Central memory CD8-positive, alpha-beta T cell (primary cell): ENCODE data around the gene NPM3.
"Not testable (repeated sequence)": the region's sequence is repeated elsewhere in the genome, so short reads cannot be mapped to it uniquely, and the experiment has no call there.

Source experiments
- ATAC-seq: fragments of 150-1000 bp; cut with Tn5 transposase; replicated peaks from 2 replicates; pipeline ENCODE4 v1.10.0; 2022; ENCODE audit warnings: mild to moderate bottlenecking, moderate FRiP score, moderate number of reproducible peaks; ENCODE audit not compliant: poor library complexity, severe bottlenecking; ENCODE audit errors: extremely low read depth
- DNase-seq, 2 donors: peaks; one replicate each; pipeline ENCODE4 v3.0.0; 2021; ENCODE audit warnings: low spot score in 2 of 2
- H3K27ac Mint-ChIP-seq: one replicate; pipeline ENCODE4 v1.8.0; 2022; ENCODE audit warnings: low read depth, mild to moderate bottlenecking, moderate library complexity, mixed read lengths
- H3K27me3 Mint-ChIP-seq: one replicate; pipeline ENCODE4 v1.8.0; 2022; ENCODE audit warnings: mixed read lengths
- H3K36me3 Mint-ChIP-seq: one replicate; pipeline ENCODE4 v1.8.0; 2022; ENCODE audit warnings: mild to moderate bottlenecking, moderate library complexity, mixed read lengths; ENCODE audit not compliant: insufficient read depth
- H3K4me1 Mint-ChIP-seq: one replicate; pipeline ENCODE4 v1.8.0; 2022; ENCODE audit warnings: mixed read lengths
- H3K4me3 Mint-ChIP-seq: one replicate; pipeline ENCODE4 v1.8.0; 2022; ENCODE audit warnings: mild to moderate bottlenecking, moderate library complexity, mixed read lengths
- H3K9me3 Mint-ChIP-seq: one replicate; pipeline ENCODE4 v1.8.0; 2022; ENCODE audit warnings: mixed read lengths

The NPM3 gene

DNA sequence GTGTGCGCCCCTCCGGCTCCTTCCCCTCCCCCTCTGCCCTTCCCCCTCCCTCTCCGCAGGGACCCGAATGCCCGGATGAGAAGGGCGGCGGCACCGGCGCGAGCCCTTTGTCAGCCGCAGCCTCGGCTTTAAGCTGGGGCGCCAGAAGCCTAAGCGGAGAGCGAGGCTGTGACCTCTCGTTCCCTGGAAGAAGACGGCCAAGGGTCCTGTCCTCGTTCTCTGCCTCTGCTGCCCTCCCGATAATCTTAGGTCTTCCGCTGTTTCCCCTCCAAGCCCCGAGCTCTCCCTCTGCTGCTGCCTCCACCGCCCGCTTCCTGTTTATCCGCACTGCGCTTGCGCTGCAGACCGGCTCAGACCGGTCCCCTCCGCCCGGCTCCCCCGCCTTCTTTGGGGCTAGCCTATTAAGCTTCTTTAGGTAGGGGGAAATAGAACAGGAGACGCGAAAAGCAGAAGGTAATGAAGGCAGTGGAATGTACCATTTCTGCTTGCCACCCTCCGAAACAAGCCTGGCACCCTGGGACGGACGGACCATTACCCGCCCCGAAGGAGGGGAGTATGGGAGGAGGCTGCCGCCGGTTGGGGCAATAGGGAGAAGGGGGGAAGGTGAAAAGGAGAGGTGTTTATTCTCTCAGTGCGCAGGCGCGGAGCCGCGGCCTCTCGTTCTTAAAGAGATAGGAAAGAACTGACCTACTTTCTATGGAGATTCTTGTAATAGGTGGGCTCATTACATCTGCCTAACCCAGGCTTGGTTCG, 35.0 kb upstream of the NPM3 start, which contains the start of gene OGA:
OGA (minus strand) TSS at position 326 of the 753 bp plus-strand sequence. CDS start 422 bp downstream, outside the sequence.
- peak within 1 kb of the TSS; percentile 98 for H3K27ac Mint-ChIP-seq
- H3K4me3 Mint-ChIP-seq = peak within 1 kb of the TSS; percentile 94
- DNase-seq (peak; percentile 88 to 98), ATAC-seq (peak; percentile 97)
- H3K36me3 Mint-ChIP-seq = peaks cover 23% of the 10 kb centered on the region
- no peaks in the 10 kb centered on the region for H3K9me3 Mint-ChIP-seq
- no peaks in the 10 kb centered on the region for H3K27me3 Mint-ChIP-seq
- peaks cover 43% of the 10 kb centered on the region for H3K4me1 Mint-ChIP-seq

DNA sequence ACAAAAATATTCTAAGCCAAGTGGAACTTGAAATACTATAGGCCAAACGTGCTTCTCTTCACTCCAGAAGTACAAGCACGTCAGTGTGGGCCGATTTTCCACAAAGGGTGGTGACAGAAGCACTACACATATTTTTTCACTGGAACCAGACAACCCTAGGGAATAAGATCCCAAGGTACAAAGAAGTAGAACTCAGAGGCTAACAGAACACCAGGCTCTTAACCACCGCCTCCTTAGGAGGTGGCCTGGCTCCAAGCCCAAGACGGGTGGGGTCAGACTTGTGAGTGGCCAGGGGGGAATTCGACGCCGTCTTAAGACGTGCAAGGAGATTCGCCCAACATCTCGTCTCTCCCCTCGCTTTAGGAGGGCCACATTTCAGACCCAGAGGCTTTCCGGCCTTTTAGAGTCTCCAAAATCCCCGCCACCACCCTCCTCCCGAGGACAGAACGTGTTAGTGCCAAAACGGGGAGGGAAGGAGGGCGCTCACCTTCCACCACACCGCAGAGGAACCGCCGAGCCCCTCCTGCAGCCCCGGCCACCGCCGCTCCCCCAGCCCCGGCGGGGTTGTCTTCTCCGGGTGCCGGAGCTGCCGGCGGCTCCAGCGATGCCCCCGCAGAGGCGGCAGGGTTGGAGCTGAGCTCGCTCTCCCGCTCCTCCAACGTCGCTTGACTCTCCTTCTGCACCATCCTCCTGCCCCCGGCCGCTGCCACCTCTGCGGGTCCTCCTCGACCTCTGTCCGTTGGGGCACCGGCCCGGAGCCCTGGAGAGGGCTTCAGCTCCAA, 34.3 kb upstream of the NPM3 start:
- peak overlapping the region; percentile 94 for H3K4me3 Mint-ChIP-seq
- DNase-seq = peak in 1 of 2 donors; percentile 30
- no peaks in the 10 kb centered on the region for H3K9me3 Mint-ChIP-seq
- no peaks in the 10 kb centered on the region for H3K27me3 Mint-ChIP-seq
- H3K4me1 Mint-ChIP-seq = peaks cover 51% of the 10 kb centered on the region
- H3K36me3 Mint-ChIP-seq = peaks cover 28% of the 10 kb centered on the region
- peak; percentile 15 for ATAC-seq
- peak overlapping the region; percentile 98 for H3K27ac Mint-ChIP-seq

DNA sequence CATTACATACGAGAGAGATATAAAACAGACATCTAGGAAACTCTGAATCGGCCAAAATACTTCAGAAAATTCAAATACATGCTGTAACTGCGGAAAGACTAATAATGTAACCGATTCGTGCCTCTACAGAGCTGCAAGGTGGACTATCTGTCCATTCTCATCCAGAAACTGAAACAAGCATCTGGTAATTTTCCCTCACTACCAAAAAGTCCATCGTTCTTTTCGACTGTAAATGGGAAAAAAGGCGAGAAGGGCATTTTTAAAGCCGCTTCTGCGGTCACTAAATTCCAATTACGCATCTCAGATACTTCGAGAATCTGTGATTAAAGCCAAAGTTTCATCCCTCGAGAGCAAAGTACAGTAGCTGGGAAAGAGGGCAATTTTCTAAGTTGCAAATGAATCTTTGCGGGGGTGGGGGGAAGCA, 33.7 kb upstream of the NPM3 start:
- Mint-ChIP-seq H3K27ac (peak overlapping the region; percentile 98), H3K4me3 (peak overlapping the region; percentile 94), H3K27me3 (no peaks in the 10 kb centered on the region), H3K36me3 (peaks cover 32% of the 10 kb centered on the region), H3K4me1 (peaks cover 56% of the 10 kb centered on the region), H3K9me3 (no peaks in the 10 kb centered on the region)
- DNase-seq = no peak
- no peak for ATAC-seq

DNA sequence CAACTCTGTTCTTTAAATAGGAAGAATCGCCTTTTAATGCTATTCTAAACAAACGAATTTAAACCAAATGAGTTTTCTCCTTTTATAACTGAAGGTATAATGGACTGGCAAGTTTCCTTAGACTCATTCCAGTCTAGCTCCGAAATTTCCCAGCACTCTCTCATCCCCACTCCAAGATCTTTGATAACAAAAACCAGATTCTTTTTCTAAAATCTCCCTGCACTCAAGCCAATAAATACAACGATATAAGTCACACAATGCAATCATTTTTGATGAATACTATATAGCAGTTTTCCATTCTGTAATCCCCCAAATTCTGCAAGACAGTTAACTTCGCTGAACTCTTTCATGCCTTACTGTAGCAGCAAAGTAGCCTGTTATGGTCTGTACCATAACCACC, 33.1 kb upstream of the NPM3 start:
- Mint-ChIP-seq H3K4me1 (peaks cover 56% of the 10 kb centered on the region), H3K27ac (peak overlapping the region; percentile 98), H3K4me3 (peak overlapping the region; percentile 94), H3K36me3 (peaks cover 34% of the 10 kb centered on the region), H3K9me3 (no peaks in the 10 kb centered on the region), H3K27me3 (no peaks in the 10 kb centered on the region)
- DNase-seq (no peak), ATAC-seq (no peak)

DNA sequence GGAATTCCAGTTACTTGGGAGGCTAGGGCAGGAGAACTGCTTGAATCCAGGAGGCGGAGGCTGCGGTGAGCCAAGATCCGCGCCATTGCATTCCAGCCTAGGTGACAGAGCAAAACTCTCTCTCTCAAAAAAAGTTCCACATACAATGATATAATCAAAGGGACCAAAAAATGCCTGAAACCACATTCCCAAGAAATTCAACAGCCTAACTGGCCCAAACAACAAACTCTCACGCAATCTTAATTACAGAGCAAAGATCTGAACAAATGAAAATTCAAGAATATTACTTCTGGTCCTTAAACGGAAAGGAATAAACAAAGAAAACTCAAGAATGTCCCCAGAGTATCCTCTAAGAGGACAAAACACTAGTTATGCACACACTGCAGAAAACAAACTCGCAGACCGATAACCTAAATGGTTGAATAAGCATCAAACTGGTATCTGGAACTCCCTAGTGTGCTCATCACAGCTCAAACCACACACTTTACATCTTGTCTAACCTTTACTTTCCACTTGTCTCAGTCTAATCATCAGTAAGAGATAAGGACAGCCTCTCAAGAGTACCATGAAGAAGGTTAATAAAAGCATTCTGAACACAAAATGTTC, 31.3 kb upstream of the NPM3 start:
- peaks cover 47% of the 10 kb centered on the region for H3K36me3 Mint-ChIP-seq
- H3K27me3 Mint-ChIP-seq = no peaks in the 10 kb centered on the region
- ATAC-seq (no peak), DNase-seq (no peak)
- H3K27ac Mint-ChIP-seq = peak overlapping the region; percentile 98
- H3K9me3 Mint-ChIP-seq = no peaks in the 10 kb centered on the region
- peaks cover 56% of the 10 kb centered on the region for H3K4me1 Mint-ChIP-seq
- peak overlapping the region; percentile 94 for H3K4me3 Mint-ChIP-seq

DNA sequence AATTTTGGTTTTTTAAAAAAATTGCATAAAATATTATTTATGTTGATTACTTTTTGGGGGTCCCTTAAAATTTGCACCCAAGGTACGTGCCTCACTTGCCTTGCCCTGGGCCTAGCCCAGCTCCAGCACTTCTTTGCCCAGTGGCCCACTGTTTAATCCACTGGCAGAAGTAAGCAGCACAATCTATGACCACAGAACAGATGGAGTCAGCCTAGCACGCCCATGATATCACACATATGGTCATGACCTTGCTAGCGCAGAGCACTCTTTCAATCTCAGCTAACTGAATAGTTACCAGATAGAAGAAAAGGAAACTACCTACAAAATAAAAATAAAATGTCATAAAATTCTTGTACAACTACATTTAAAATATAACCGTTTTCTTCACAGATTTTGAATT, 29.4 kb upstream of the NPM3 start:
- H3K4me1 Mint-ChIP-seq = peaks cover 50% of the 10 kb centered on the region
- no peak overlapping the region for H3K4me3 Mint-ChIP-seq

DNA sequence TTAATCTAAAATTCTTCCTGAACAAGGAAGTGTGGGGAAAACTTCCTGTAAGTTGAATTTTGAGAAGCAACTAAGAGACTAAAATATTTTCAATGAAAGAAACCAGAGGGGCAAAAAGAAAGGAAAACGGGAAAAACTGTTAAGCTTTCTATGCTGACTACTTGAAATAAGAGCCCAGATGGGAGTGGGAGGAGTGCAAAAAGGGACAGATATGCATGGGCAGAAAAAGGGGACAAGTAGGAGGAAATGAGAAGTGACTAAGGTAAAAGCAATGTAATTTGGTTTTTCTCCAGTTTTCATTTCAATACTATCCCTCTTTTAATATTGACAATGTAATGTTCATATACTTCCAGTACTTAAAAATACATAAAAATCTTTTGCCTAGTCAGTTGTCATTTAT, 23.9 kb upstream of the NPM3 start:
- no peak overlapping the region for H3K4me3 Mint-ChIP-seq
- H3K9me3 Mint-ChIP-seq = no peaks in the 10 kb centered on the region
- H3K36me3 Mint-ChIP-seq = peaks cover 88% of the 10 kb centered on the region
- H3K4me1 Mint-ChIP-seq = peaks cover 17% of the 10 kb centered on the region
- H3K27ac Mint-ChIP-seq = peak overlapping the region; percentile 72
- no peaks in the 10 kb centered on the region for H3K27me3 Mint-ChIP-seq
- DNase-seq = no peak
- no peak for ATAC-seq

More for the DNA sequence above, 29.4 kb upstream of the NPM3 start:
- no peaks in the 10 kb centered on the region for H3K27me3 Mint-ChIP-seq
- ATAC-seq (no peak), DNase-seq (no peak)
- no peak overlapping the region for H3K27ac Mint-ChIP-seq
- H3K36me3 Mint-ChIP-seq = peaks cover 51% of the 10 kb centered on the region
- no peaks in the 10 kb centered on the region for H3K9me3 Mint-ChIP-seq

DNA sequence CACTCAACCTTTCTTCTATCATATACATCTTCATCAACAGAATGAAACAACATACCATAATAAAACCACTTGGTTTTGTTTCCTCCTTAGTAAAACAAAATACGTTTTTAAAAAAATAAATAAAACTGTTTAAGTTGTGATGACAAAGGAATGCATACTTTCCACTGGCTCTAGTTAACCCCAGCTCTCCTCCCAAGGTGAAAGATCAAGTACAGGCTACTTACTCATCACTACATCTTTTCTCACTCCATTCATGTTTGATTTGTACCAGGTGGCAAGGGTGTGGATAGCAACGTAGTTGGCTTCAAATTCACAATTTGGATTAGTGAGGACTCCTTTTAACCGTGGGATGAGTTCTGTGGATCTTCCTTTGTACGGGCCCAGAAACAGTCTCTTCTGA, 20.3 kb upstream of the NPM3 start:
- ATAC-seq (no peak), DNase-seq (no peak)
- H3K9me3 Mint-ChIP-seq = no peaks in the 10 kb centered on the region
- peaks cover 93% of the 10 kb centered on the region for H3K36me3 Mint-ChIP-seq
- H3K4me1 Mint-ChIP-seq = peaks cover 33% of the 10 kb centered on the region
- no peak overlapping the region for H3K27ac Mint-ChIP-seq
- H3K27me3 Mint-ChIP-seq = no peaks in the 10 kb centered on the region
- H3K4me3 Mint-ChIP-seq = no peak overlapping the region

DNA sequence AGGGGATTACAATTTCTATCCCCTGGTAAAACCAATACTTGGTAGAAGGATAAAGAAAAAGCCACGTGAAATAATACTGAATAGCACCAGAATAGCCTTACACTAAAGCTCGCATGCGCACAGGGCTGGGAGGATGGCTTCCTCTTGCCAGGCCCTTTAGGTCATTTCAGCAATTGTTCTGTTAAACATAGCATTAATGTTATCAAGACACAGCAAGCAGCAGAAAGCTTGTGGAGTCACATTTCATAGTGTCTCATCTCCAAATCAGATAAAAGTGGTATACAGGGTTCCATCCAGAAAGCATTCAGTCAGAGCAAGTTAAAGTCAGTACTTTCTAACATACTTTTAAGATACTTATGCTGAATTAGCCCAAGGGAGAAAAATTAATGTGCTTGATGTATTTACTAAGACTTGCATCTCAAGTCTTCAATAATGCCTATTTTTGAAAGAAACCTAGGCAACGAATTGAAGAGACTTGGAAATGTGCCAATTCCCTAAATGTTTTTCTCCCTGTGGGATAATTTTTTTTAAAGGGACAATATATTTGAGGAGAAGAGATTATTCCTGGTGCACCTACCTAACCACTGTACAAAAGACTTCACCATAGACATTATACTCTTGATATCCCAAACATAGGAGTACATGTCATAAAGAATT, 14.3 kb upstream of the NPM3 start:
- H3K27me3 Mint-ChIP-seq = no peaks in the 10 kb centered on the region
- H3K4me1 Mint-ChIP-seq = peaks cover 45% of the 10 kb centered on the region

DNA sequence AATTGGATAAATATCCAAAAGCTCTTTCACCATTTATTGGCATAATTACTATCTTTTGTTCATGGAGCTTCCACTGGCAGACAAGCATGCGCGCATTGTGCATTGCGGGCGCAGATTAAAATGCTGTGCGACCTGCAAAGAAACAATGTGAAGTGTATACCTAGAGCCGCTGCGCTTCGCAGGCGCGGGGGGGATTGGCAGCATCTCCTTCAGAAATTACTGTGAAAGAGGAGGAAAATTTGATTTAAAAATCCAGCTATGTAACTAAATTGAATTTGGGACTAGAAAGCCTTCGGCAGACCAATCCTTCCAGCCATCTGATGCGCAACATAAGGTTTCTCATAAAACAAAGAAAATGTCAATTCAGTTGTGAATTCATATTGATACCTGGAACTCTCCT, 10.3 kb upstream of the NPM3 start:
- Mint-ChIP-seq H3K4me1 (peaks cover 27% of the 10 kb centered on the region), H3K36me3 (peaks cover 84% of the 10 kb centered on the region), H3K27ac (no peak overlapping the region), H3K4me3 (peak overlapping the region; percentile 32), H3K9me3 (no peaks in the 10 kb centered on the region), H3K27me3 (no peaks in the 10 kb centered on the region)
- no peak for DNase-seq
- ATAC-seq = no peak

More for the DNA sequence above, 14.3 kb upstream of the NPM3 start:
- no peak for ATAC-seq
- no peak for DNase-seq
- H3K36me3 Mint-ChIP-seq = peaks cover 84% of the 10 kb centered on the region
- no peaks in the 10 kb centered on the region for H3K9me3 Mint-ChIP-seq
- no peak overlapping the region for H3K27ac Mint-ChIP-seq
- H3K4me3 Mint-ChIP-seq = no peak overlapping the region

DNA sequence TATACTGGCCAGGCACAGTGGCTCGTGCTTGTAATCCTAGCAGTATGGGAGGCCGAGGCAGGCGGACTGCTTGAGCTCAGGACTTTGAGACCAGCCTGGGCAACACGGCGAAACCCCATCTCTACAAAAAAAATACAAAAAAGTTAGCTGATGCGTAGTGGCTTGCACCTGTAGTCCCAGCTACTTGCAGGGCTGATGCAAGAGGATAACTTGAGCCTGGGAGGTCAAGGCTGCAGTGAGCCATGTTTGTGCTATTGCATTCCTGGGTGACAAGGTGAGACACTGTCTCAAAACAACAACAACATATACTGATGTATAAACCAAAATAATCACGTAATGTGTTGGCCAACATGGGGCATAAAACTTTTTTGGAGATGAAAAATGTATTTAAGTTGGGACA, 6.4 kb upstream of the NPM3 start:
- ATAC-seq (no peak), DNase-seq (no peak)
- H3K27me3 Mint-ChIP-seq = no peaks in the 10 kb centered on the region
- no peak overlapping the region for H3K27ac Mint-ChIP-seq
- no peak overlapping the region for H3K4me3 Mint-ChIP-seq
- H3K36me3 Mint-ChIP-seq = peaks cover 87% of the 10 kb centered on the region
- H3K4me1 Mint-ChIP-seq = peaks cover 24% of the 10 kb centered on the region
- no peaks in the 10 kb centered on the region for H3K9me3 Mint-ChIP-seq

DNA sequence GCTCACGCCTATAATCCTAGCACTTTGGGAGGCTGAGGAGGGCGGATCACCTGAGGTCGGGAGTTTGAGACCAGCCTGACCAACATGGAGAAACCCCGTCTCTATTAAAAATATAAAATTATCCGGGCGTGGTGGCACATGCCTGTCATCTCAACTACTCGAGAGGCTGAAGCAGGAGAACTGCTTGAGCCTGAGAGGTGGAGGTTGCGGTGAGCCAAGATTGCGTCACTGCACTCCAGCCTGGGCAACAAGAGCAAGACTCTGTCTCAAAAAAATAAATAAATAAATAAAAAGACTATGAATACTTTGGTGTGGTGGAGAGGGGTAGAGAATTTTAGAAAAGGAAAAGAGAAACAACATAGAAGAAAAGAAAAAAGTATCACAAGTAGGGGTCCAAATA, 6.0 kb upstream of the NPM3 start:
- H3K9me3 Mint-ChIP-seq = not testable (repeated sequence)
- peaks cover 85% of the 10 kb centered on the region for H3K36me3 Mint-ChIP-seq

More for the DNA sequence above, 6.0 kb upstream of the NPM3 start:
- H3K4me1 Mint-ChIP-seq = peaks cover 28% of the 10 kb centered on the region
- DNase-seq, H3K27ac Mint-ChIP-seq, H3K27me3 Mint-ChIP-seq, ATAC-seq, H3K4me3 Mint-ChIP-seq: not testable (repeated sequence)
